K562 (cell line): Measurements from ENCODE around the gene ZCCHC24. TPM values are rescaled to one million over a fixed set of nuclear protein-coding genes. Genes with fewer than 3 reads are reported as not detected.

Source experiments
- CCAR2 ChIP-seq: fragments of 200-400 bp; formaldehyde crosslinking; IDR thresholded peaks from 2 replicates; pipeline ENCODE4 v1.6.1; 2017; ENCODE audit warnings: mild to moderate bottlenecking, low read depth, low read length
- CCNT2 ChIP-seq: IDR thresholded peaks from 2 replicates; pipeline ENCODE4 v1.6.1; 2011; ENCODE audit warnings: borderline replicate concordance, low read depth, mild to moderate bottlenecking, moderate library complexity, mixed read lengths, low read length; ENCODE audit not compliant: insufficient read length; ENCODE audit errors: extremely low read depth
- EHMT2 ChIP-seq: fragments of 450-650 bp; IDR thresholded peaks from 2 replicates; pipeline ENCODE4 v1.6.1; 2018; ENCODE audit warnings: antibody characterized with exemption
- HCFC1 ChIP-seq: IDR thresholded peaks from 2 replicates; pipeline ENCODE4 v1.6.1; 2012; ENCODE audit warnings: low read depth, low read length, improper control_type of control experiment
- JUN ChIP-seq, 2 experiments: sonication (generic) in 1 of 2; formaldehyde crosslinking in 1 of 2; IDR thresholded peaks; 2 replicates each; pipeline versions ENCODE4 v1.6.1 to v1.8.0; 2012 to 2022; ENCODE audit warnings: borderline replicate concordance in 2 of 2, mild to moderate bottlenecking in 2 of 2, improper control_type of control experiment in 1 of 2, low read depth in 1 of 2, low read length in 1 of 2, missing genetic modification reagents in 1 of 2
- L3MBTL2 ChIP-seq: fragments of 450-650 bp; IDR thresholded peaks from 2 replicates; pipeline ENCODE4 v1.6.1; 2016; ENCODE audit warnings: mild to moderate bottlenecking, moderate library complexity
- MEIS2 ChIP-seq: fragments of 450-650 bp; IDR thresholded peaks from 2 replicates; pipeline ENCODE4 v1.6.1; 2014; ENCODE audit warnings: mild to moderate bottlenecking; ENCODE audit not compliant: partially characterized antibody
- NCOR1 ChIP-seq: fragments of 450-650 bp; IDR thresholded peaks from 2 replicates; pipeline ENCODE4 v1.6.1; 2016; ENCODE audit warnings: mild to moderate bottlenecking, moderate library complexity
- NFIC ChIP-seq: fragments of 450-650 bp; IDR thresholded peaks from 2 replicates; pipeline ENCODE4 v1.6.1; 2017; ENCODE audit warnings: mild to moderate bottlenecking, inconsistent platforms
- NUFIP1 ChIP-seq: fragments of 450-650 bp; IDR thresholded peaks from 2 replicates; pipeline ENCODE4 v1.6.1; 2018; ENCODE audit not compliant: partially characterized antibody
- PCBP1 ChIP-seq: fragments of 200-400 bp; formaldehyde crosslinking; IDR thresholded peaks from 2 replicates; pipeline ENCODE4 v1.6.1; 2018; ENCODE audit warnings: mild to moderate bottlenecking, low read depth, low read length; ENCODE audit not compliant: poor library complexity, severe bottlenecking
- SREBF1 ChIP-seq: fragments of 150-350 bp; IDR thresholded peaks from 2 replicates; pipeline ENCODE4 v1.6.1; 2014; ENCODE audit warnings: antibody characterized with exemption, low read depth, low read length, borderline replicate concordance
- TRIM28 ChIP-seq: fragments of 450-650 bp; IDR thresholded peaks from 2 replicates; pipeline ENCODE4 v1.6.1; 2017
- ZC3H4 ChIP-seq: sonication (generic); formaldehyde crosslinking; IDR thresholded peaks from 2 replicates; pipeline ENCODE4 v1.9.0; 2021; ENCODE audit warnings: missing genetic modification reagents, borderline replicate concordance
- ZNF232 ChIP-seq: sonication (generic); formaldehyde crosslinking; IDR thresholded peaks from 2 replicates; pipeline ENCODE4 v1.8.0; 2022; ENCODE audit warnings: mild to moderate bottlenecking, missing genetic modification reagents
- ZNF239 ChIP-seq: fragments of 250-450 bp; sonication (Bioruptor Pico); IDR thresholded peaks from 2 replicates; pipeline ENCODE4 v1.4.0; 2020; ENCODE audit warnings: mild to moderate bottlenecking
- polyA plus RNA-seq, 8 experiments: library from polyadenylated mRNA; depleted of rRNA in 4 of 8; stranded (reverse) in 5 of 8; unstranded in 3 of 8; fragments of >200 nt; fragmentation: Nextera tagmentation in 2 of 8; fragmentation: Illumina TruSeq in 1 of 8; extraction: Ambion mirVana in 2 of 8; extraction: Trizol in 1 of 8; gene quantifications; 2 replicates each; pipeline versions ENCODE4 v1.2.1 to v1.2.3, GENCODE V29; 2011 to 2014; ENCODE audit warnings: inconsistent platforms in 1 of 8, missing spikeins in 1 of 8
- total RNA-seq, 7 experiments: library from RNA; depleted of rRNA in 6 of 7; stranded (reverse); fragments of >200 nt in 6 of 7; fragmentation: Illumina TruSeq in 2 of 7; extraction: Trizol in 2 of 7; gene quantifications; 2 replicates each; pipeline versions ENCODE4 v1.2.1 to v1.2.3, GENCODE V29; 2011 to 2021; ENCODE audit warnings: low replicate concordance in 1 of 7
- TF ChIP-seq, protein P1 (sequence below): fragments of 250-450 bp; sonication (Bioruptor Pico); IDR thresholded peaks from 2 replicates; pipeline ENCODE4 v1.8.0; 2022; ENCODE audit warnings: inconsistent platforms
- TF ChIP-seq, protein P2 (sequence below), 2 experiments: fragments of 450-650 bp in 1 of 2; sonication (generic) in 1 of 2; formaldehyde crosslinking in 1 of 2; IDR thresholded peaks in 1 of 2; conservative IDR thresholded peaks in 1 of 2; 2 replicates each; pipeline versions ENCODE4 v1.6.1 to v1.8.1; 2016 to 2023; ENCODE audit warnings: mild to moderate bottlenecking in 2 of 2, moderate library complexity in 2 of 2, inconsistent platforms in 1 of 2, missing genetic modification reagents in 1 of 2
- TF ChIP-seq, protein P3 (sequence below): fragments of 450-650 bp; IDR thresholded peaks from 2 replicates; pipeline ENCODE4 v1.7.0; 2016; ENCODE audit warnings: borderline replicate concordance
- TF ChIP-seq, protein P4 (sequence below): sonication (generic); formaldehyde crosslinking; IDR thresholded peaks from 2 replicates; pipeline ENCODE4 v1.8.1; 2023; ENCODE audit warnings: mild to moderate bottlenecking, missing genetic modification reagents
- TF ChIP-seq, protein P5 (sequence below): fragments of 450-650 bp; IDR thresholded peaks from 2 replicates; pipeline ENCODE4 v1.6.1; 2014; ENCODE audit warnings: low read depth, mild to moderate bottlenecking, moderate library complexity, borderline replicate concordance

The ZCCHC24 gene
- total and polyA plus RNA-seq, 9 of the 15 experiments (the other 6 are each of a cell fraction or from before 2014, with no cell fraction given) = 0.84 to 11.0 (median 4.6) TPM

DNA sequence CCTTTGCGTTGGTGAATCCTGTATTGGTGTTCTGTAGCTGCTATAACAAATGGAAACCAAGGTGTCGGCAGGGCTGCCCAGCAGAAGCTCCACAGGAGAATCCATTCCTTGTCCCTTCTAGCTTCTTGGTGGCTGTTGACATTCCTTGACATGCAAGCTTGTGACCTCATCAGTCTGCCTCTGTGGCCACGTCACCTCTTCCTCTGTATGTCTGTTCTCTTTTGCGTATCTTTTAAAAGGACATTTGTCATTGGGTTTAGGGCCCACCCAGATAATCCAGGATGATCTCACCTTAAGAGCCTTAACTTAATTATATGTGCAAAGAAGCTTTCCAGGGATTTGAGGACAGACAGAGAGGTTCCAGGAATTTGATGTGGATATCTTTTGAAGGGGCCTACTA lies 15.3 kb upstream of the ZCCHC24 start (continued):
- TF ChIP-seq, protein P1, sequence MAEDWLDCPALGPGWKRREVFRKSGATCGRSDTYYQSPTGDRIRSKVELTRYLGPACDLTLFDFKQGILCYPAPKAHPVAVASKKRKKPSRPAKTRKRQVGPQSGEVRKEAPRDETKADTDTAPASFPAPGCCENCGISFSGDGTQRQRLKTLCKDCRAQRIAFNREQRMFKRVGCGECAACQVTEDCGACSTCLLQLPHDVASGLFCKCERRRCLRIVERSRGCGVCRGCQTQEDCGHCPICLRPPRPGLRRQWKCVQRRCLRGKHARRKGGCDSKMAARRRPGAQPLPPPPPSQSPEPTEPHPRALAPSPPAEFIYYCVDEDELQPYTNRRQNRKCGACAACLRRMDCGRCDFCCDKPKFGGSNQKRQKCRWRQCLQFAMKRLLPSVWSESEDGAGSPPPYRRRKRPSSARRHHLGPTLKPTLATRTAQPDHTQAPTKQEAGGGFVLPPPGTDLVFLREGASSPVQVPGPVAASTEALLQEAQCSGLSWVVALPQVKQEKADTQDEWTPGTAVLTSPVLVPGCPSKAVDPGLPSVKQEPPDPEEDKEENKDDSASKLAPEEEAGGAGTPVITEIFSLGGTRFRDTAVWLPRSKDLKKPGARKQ (CRISPR knock-in tag) = no peak
- TF ChIP-seq, protein P2, sequence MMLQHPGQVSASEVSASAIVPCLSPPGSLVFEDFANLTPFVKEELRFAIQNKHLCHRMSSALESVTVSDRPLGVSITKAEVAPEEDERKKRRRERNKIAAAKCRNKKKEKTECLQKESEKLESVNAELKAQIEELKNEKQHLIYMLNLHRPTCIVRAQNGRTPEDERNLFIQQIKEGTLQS (IDR thresholded peaks at IDR 0.05) = peak; percentile 77
- TF ChIP-seq, protein P2 (CRISPR knock-in tag; conservative IDR thresholded peaks at IDR 0.05) = no peak
- TF ChIP-seq EHMT2 (no peak), CCAR2 (no peak), TRIM28 (no peak), HCFC1 (peak; percentile 13; the same call in 1 of the 2 replicates), MEIS2 (peak; percentile 17), NCOR1 (no peak), PCBP1 (no peak), JUN (IDR thresholded peaks at IDR 0.05; ENCODE audit: borderline replicate concordance, low read depth, low read length) (peak; percentile 56), JUN (CRISPR knock-in tag; IDR thresholded peaks at IDR 0.05; ENCODE audit: borderline replicate concordance) (no peak), NFIC (no peak), NUFIP1 (no peak), ZNF239 (no peak), ZNF232 (CRISPR knock-in tag) (no peak), CCNT2 (no peak), SREBF1 (no peak), ZC3H4 (CRISPR knock-in tag) (no peak), L3MBTL2 (no peak)
- TF ChIP-seq, protein P3, sequence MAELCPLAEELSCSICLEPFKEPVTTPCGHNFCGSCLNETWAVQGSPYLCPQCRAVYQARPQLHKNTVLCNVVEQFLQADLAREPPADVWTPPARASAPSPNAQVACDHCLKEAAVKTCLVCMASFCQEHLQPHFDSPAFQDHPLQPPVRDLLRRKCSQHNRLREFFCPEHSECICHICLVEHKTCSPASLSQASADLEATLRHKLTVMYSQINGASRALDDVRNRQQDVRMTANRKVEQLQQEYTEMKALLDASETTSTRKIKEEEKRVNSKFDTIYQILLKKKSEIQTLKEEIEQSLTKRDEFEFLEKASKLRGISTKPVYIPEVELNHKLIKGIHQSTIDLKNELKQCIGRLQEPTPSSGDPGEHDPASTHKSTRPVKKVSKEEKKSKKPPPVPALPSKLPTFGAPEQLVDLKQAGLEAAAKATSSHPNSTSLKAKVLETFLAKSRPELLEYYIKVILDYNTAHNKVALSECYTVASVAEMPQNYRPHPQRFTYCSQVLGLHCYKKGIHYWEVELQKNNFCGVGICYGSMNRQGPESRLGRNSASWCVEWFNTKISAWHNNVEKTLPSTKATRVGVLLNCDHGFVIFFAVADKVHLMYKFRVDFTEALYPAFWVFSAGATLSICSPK = no peak
- TF ChIP-seq, protein P4, sequence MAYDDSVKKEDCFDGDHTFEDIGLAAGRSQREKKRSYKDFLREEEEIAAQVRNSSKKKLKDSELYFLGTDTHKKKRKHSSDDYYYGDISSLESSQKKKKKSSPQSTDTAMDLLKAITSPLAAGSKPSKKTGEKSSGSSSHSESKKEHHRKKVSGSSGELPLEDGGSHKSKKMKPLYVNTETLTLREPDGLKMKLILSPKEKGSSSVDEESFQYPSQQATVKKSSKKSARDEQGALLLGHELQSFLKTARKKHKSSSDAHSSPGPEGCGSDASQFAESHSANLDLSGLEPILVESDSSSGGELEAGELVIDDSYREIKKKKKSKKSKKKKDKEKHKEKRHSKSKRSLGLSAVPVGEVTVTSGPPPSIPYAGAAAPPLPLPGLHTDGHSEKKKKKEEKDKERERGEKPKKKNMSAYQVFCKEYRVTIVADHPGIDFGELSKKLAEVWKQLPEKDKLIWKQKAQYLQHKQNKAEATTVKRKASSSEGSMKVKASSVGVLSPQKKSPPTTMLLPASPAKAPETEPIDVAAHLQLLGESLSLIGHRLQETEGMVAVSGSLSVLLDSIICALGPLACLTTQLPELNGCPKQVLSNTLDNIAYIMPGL (CRISPR knock-in tag) = no peak
- TF ChIP-seq, protein P5, sequence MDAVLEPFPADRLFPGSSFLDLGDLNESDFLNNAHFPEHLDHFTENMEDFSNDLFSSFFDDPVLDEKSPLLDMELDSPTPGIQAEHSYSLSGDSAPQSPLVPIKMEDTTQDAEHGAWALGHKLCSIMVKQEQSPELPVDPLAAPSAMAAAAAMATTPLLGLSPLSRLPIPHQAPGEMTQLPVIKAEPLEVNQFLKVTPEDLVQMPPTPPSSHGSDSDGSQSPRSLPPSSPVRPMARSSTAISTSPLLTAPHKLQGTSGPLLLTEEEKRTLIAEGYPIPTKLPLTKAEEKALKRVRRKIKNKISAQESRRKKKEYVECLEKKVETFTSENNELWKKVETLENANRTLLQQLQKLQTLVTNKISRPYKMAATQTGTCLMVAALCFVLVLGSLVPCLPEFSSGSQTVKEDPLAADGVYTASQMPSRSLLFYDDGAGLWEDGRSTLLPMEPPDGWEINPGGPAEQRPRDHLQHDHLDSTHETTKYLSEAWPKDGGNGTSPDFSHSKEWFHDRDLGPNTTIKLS = 0 out of 2 replicates have a peak, but pooled peaks have one; percentile 42
